ENCODE results near the gene ZNF438.

Gene ZNF438

DNA sequence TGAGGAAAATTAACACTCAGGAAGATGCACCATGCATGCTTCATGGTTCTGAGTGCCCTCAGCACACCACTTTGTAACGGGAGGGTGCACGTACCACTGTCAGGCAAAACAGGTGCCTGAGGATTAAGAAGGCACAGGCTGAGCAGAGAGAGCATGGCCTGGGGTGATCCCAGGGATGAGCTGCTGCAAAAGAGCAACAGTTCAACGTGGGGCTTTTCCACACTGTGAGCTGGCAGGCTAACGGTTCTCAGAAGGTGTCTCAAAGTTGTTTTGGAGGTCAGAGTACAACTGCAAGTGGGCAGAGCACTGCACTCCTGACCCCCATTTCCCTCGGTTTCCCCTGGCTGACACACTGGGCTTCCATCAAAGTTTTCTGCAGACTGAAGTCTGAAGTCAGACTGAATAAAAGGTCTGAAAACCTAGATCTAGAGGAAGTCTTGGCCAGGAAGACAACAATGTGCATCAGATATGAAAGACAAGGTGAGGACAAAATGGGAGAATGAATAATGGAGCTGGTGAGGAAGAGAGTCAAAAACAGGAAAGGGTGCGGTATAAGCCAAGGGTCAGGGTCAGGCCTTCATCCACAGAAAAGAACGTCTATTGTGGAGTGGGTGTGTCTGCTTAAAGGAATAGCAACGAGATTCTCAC, 20.5 kb downstream of the ZNF438 start:
- DNase-seq, result no peak

DNA sequence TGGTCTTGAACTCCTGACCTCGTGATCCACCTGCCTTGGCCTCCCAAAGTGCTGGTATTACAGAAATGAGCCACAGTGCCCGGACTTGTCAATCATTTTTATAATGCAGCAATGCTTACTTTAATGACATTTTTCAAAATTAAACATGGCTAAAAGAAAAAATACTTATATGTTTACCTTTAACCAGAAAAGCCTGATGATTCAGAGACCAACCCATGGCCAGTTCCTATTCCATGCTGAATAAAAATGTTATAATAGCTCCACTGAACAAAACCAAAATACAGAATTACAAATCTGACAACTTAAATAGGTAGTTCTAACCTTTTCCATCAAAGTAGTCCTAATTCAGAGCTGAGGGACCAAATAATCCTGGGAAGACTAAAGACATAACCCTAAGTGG, 21.6 kb downstream of the ZNF438 start:
- DNase-seq, result no peak

DNA sequence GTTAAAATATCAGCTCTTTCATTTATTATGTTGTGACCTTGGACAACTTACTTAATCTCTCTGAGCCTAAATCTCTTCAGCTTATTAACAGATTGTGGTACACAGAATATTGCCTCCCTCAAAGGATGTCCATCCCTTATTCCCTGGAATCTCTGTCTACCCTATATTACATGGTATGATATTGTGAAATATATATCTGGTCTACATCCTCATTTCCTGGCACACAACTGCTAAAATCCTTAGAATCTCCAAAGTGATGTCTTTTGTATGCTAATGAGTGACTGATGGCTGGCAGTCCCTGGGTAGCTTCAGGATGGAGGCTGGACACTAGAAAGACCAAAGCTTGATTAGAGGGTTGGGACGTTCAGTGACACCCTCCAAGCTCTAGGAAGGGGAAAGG, 25.8 kb downstream of the ZNF438 start:
- no peak for DNase-seq

DNA sequence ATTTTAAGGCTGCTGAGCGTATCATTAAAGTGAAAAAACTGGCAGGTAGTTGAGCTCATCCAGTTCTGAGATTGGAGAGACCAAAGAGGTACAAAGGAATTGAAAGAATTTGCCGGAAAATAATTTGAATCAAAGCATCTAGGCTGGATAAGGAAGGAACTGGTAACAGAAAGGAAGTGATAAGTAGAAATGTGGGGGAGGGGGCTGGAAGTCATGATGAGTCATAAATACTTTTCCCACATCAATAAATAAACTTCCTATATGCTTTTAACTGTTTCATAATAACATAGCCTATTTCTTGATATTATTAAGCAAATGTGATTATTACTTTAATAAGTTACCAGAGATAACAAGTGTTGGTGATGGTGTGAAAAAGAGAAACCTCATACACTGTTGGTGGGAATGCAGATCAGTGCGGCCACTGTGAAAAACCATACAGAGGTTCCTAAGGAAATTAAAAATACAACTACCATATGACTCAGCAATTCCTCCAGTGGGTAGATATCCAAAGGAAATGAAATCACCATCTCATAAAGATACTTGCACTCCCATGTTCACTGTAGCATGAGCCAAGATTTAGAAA, 27.0 kb downstream of the ZNF438 start:
- DNase-seq, result no peak

DNA sequence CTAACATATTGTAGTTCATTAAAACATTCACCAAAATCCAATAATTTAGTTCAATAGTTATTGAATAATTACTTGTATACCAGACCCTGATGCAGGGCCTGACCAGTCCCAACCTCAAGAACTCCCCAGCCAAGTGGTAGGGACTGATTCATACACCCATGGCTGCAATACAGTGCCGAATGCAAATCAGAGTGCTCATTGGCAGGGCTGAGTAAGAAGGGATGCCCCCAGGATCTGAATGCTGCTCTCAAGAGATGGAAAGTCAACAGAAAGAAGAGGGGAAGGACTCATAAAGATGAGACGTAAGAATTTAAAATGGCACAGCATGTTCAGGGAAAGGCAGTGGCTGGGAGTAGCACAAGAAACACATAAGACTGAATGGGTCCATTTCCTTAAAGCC, 29.9 kb downstream of the ZNF438 start:
- no peak for DNase-seq

DNA sequence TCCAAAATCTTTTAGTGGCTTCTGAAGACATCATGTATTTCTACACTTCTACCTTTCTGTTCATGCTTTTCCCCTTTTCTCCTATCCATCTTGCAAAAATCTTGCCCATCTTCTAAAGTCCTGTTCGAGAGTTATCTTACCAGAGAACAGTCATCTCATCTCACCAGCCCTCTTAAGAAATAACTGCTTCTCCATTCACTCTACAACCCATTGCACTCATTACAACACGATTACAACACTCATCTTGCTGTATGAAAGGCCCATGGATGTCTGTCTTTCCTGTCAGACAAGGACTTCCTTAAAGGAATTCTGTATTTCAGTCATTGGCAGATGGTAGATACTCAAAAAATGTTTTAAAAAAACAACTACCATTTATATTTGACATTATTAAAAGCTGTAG, 30.8 kb downstream of the ZNF438 start:
- DNase-seq, result no peak

DNA sequence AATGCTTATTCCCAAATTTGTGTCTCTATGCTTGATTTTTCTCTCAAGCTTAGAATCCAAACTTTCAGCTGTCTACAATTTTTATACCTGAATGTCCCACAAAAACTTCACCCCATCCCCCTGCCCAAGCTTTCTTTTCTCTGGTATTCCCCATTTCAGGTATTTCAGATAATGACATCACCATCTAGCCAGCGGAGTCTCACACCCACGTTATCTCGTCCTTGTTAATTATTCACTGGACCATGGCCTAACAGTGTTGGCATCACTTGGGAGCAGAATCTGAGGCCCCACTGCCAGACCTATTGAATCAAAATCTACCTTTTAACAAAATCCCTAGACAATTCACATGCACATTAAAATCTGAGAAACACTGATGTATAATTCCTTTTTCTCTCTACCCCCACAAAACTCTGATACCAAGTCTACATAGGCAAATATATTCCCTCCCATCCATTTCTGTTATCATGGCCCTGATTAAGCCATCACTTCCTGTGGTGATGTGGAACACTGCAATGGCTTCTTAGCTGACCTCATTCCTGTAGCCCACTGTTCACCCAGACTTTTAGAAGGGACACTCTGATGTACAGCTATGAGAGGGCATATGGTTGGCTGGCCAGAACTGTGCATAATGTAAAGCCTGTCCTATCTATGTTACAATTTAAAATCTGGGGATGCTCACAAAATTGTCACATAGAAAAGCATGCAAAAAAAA, 31.4 kb downstream of the ZNF438 start:
- no peak for DNase-seq

DNA sequence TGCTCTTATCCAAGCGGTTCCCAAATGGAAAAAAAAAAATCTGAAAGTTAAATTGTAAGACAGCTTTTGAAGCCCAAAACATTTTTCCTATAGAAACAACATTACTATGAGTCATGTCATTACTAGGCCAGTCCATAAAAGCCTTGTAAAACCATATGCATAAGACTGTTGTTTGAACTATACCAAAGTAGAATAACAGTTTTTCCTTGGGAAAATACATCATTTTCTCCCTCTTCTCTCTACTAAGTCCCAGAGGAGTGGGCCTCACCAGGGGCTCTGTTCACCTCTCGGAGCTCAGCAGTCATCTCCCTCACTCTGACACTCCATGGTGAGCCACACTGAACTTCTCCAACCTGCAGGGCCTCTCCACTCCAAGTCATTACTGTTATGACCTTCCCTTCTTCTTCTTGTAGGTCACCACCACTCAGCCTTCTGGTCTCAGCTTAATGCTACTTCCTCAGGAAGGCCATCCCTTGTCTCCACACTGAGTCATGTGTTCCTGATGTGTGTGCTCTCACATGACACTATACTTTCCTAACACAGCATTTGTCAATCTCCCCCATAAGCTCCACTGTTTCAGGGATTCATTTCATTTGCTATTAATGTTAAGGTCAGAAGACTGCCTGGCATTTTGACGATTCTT, 32.5 kb downstream of the ZNF438 start:
- no peak for DNase-seq

DNA sequence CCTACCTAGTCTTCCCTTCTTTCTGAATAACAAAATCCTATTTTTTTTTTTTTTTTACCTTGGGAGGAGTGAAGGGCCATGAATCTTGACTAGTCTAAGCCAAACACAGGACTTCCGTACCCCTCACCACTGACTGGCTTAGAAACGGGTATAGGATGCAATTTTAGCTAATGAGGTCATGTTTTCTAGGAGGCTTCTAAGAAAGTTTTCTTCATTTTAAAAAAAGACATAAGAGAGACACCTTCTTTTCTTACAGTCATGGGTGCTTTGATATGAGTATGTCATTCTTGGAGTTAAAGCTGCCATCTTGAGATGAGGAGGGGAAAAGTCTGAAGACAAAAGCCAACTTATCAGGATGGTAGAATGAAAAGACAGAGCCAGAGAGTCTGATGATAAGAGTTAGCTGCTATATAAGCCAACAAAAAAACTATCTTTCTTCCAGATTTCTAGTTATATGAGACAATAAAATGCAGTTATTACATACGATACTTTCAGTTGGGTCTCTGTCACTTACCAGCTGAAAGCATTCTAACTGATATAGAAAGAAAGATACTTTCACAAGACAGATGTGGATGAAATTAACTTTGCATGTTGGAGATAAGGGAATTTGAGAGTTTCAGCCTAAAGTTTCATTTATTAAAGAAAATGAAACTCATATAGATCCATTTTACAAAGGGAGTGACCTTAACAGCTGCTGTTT, 34.0 kb downstream of the ZNF438 start:
- DNase-seq, result no peak

DNA sequence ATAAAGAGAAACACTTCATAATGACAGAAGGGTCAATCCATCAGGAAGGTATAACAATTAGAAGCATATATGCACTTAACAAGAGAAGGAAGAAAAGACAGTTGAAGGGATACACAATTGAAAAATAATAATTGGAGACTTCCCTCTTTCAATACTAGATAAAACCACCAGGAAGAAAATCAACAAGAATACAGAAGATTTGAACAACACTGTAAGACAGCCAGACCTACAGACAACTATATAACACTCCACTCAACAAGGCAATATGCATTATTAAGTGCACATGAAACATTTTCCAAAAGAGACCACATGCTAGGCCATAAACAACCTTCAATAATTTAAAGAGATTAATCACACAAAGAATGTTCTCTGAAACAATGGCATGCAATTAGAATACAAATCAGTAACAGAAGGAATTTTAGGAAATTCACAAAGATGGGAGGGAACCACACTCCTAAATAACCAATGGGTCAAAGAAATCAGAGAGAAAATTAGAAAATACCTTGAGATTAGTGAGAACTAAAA, 35.1 kb downstream of the ZNF438 start:
- no peak for DNase-seq

DNA sequence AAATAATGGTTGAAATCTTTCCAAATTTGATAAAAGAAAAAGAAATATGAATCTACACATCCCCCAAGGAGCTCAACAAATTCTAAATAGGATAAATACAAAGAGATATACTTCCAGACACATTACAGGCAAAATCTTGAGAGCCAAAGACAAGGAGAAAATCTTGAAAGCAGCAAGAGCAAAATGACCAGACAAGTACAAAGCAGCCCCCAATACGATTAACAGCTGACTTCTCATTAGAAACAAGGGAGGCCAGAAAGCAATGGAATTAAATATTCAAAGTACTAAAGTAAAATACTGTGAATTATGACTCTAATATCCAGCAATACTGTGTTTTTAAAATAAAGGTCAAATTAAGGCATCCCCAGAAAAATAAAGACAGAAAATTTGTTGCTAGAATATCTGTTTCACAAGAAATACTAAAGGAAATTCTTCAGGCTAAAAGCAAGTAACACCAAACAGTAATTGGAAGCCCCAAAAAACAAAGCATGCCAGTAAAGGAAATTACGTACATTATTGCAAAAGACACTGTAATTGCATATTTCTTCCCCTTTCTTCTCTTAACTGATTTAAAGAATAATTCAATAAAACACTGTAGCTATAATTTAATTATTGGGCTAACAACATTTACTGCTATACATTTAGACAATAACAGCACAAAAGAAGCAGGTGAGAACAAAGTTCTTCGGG, 36.4 kb downstream of the ZNF438 start:
- DNase-seq, result no peak

DNA sequence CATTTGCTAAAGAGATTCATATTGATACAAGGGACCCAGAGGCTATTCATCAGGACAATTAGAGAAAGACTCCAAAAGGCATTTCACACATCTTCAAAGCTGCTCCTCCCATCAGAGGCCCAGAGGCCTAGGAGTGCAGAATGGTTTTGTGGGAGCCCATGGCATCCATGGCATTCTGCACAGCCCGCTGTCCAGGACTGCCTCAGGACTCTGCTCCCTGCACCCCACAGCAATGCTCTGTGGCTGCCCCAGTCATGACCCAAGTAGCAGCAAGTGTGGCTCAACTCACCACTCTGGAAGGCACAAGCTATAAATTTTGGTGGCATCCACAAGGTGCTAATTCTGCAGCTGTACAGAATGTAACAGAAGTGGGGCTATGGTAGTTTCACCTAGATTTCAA, 38.5 kb downstream of the ZNF438 start:
- no peak for DNase-seq

DNA sequence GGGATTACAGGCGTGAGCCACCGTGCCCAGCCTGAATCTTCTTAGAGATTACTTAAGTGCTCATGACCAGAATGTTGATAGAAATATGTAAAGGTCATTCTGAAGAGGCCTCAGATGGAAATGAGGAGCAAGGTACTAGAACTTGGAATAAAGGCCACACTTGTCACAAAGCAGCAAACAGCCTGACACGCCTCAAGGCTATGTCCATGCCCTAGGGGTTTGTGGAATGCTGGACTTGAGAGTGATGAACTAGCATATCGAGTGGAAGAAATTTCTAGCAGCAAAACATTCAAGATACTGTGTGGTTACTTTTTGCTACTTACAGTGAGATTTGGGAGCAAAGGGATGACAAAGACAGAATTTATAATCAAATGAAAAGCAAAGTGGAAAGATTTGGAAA, 39.0 kb downstream of the ZNF438 start:
- DNase-seq, result no peak

DNA sequence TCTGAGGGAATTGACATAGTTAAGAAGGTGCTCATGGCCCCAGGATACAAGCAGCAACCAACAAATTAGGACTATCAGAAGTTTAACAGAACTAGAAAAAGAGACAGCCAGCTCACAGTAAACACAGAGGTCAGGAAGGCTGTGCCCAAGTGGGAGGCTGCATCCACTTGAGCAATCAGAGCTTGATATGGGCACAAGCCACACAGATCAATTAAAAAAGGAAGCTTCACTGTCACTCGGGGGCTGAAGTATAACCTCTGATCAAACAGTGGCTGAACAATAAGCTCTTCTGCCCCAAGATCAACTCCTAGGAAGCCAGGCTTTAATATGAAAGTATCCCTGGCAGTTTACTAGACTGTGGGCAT, 40.0 kb downstream of the ZNF438 start:
- no peak for DNase-seq

DNA sequence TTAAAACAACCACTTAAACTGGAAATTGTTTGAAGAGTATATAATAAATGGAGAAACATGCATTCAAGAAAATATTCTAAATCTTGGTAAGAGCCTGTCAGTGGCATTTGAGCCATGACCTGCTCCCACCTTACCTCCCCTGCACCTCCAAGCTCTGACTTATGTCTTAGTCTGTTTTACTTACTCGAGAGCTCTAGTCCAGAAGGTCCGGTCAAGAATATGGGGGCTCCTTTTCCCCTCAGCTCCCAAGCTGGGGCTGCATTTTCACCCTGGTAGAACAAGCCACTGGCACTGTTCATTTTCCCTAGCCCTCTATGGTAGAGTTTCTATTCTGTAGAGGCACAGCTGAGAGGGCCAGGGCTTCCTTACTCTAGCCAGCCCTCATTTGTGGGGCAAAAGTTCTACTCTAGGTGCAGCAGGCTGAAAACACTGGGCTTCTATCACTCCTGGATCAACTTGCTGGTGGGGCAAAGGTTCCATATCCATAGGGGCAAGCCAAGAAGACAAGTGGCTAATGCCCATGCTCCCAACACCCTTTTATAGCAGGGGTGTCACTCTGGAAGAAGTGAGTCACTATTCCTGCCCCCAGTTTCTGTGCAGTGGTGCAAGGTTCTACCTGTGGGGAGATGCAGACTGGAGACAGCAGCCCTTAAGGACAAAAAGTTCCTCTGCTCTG, 40.6 kb downstream of the ZNF438 start:
- no peak for DNase-seq

DNA sequence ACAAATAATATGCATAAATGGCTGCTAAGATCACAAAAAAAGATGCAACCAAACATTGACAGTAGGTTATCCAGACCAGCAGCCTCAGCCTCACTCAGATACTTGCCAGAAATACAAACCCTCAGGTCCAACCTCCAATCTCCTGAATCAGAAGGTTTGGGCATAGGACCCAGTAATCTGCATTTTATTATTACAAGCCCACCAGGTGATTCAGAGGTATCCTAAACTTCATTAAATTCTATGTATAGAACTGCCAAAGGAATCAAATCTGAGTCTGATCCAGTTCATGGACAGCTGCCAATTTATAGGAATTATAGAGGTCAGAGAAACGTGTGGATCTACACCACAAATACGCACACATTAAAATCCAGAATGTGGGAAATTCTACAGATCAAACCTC, 41.3 kb downstream of the ZNF438 start:
- no peak for DNase-seq

DNA sequence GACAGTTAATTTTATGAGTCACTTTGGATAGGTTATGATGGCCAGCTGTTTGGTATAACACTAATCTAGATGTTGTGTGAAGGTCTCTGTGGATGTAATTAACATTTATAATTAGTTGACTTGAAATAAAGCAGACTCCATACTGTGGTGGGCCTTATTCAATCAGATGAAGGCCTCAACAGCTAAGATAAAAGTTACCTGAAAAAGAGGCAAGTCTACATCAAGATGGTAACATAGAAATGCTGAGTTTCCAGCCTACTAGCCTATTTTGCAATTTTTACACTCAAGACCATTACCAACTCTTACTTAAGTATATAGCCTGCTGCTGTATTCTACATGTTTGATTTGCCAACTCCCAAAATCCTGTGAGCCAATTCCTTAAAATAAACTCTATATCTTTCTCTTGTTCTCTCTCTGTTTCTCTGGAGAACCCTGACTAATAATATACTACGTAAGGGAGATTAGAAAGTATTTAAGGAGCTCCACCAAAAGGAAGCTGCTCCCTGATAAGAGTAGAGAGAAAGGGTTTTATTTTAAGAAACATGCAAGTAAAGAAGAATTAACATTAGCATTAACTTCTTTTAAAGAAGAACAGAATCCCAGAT, 42.7 kb downstream of the ZNF438 start:
- DNase-seq, result no peak

DNA sequence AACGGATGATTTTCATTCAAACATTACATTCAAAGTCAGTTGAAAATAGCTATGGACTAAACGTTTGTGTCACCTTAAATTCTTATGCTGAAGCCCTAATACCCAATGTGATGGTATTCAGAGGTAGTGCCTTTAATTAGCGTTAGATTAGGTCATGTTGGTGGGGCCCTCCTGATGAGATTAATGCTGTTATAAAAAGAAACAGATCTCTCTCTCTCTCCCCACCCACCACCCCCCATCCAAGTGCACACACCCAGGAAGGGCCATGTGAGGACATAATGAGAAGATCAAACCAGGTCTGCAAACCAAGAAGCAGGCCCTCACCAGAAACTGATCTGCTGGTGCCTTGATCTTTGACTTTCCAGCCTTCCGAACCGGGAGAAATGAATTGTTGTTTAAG, 44.2 kb downstream of the ZNF438 start:
- DNase-seq, result no peak

DNA sequence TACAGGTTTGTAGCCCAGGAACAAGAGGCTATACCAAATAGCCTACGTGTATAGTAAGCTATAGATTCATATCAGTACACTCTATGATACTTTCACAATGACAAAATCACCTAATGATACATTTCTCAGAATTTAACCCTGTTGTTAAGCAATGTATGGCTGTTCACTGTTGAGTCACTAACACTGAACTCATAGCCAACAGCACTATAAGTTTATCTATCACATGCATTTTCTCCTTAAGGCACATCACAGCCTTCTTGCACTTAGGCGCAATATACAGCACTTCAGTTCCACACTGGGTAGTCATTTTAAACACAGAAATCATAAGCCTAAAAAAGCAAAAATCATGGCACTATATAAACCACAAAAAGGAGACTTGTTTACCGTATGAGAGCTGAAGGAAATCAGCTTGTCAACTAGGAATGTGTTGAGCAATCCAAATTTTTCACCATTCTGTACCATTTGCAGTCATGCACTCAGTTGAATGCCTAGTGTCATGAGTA, 45.6 kb downstream of the ZNF438 start:
- DNase-seq, result no peak

DNA sequence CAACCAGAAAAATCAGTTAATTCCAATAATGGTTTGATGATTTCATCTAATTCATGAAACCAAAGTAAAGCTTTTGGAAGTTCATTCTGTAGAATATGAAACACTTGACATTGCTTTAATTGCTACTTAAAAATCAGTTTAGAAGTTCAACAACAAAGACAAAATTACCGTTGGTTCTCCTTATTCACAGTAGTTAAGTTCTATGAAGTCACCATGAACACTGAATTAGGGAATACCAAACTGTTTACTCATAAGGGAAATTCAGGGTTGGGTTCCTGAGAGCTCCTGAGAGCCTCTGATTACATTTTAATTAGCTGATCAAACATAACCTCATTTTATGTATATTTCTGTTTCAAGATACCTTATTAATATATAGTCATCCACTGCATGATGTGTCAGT, 46.2 kb downstream of the ZNF438 start:
- DNase-seq, result no peak

DNA sequence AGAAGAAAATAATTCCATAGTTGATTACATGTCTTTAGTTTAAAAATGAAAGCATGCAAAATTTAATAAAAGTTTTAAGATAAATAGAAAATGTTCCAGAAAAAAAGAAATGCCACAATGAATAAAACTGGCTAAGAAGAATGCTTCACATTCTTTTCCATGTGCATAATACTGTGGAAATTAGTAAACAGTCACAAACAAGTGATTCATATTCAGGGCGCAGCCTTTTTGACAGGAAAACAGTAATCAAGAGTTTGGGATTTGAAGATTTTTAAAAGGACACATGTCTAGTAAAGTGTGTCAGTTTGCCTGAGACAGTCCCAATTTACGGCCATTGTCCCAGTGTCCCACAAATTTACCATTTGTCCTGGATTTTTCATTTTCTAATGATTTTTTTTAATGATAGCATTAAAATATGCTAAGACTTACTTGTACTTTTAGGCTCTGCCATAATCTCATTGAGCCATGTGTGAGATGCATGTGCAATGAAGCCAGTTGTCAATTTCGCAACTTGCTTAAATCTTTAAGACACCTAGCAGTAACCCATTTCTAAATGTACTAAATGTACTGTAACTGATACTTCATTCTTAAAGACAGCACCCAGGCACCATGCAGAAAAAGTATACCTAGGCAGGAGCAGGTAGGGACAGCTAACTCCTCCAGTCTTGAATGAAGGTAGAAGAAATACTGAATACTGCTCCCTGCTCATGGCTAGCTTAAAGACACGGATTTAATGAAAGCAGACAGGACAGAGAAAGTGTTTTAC, 46.9 kb downstream of the ZNF438 start:
- DNase-seq, result no peak

Data from CD4-positive, alpha-beta T cell treated with Interleukin-6 for 4 hours (primary cell).